GM21529 (cell line): ENCODE measurements around the gene EXOC4.
A peak's percentile ranks its signal among the peaks of the same experiment; 100 is the strongest.

Experiments used
- ATAC-seq: cut with Tn5 transposase; IDR thresholded peaks from one replicate; pipeline ENCODE4 v1.9.1; 2021; ENCODE audit not compliant: unreplicated experiment

Gene EXOC4

GRCh38 chr7:133482599-133482998, 229.7 kb downstream of the EXOC4 start:
- no peak for ATAC-seq

GRCh38 chr7:133484086-133484485, 231.2 kb downstream of the EXOC4 start:
- ATAC-seq = no peak

- no peak for ATAC-seq
Observed at GRCh38 chr7:133489906-133490305, 237.0 kb downstream of the EXOC4 start.

GRCh38 chr7:133491201-133491691, 238.4 kb downstream of the EXOC4 start:
- ATAC-seq = no peak

- ATAC-seq = no peak
Observed at GRCh38 chr7:133491846-133492652, 239.2 kb downstream of the EXOC4 start.

- no peak for ATAC-seq
Observed at GRCh38 chr7:133497061-133497460, 244.2 kb downstream of the EXOC4 start.

GRCh38 chr7:133501771-133502170, 248.9 kb downstream of the EXOC4 start:
- no peak for ATAC-seq

GRCh38 chr7:133502498-133502897, 249.6 kb downstream of the EXOC4 start:
- no peak for ATAC-seq

- ATAC-seq = no peak
Observed at GRCh38 chr7:133502972-133503371, 250.1 kb downstream of the EXOC4 start.

- no peak for ATAC-seq
Observed at GRCh38 chr7:133504825-133505224, 251.9 kb downstream of the EXOC4 start.

- ATAC-seq = no peak
Observed at GRCh38 chr7:133509822-133510221, 256.9 kb downstream of the EXOC4 start.

- no peak for ATAC-seq
Observed at GRCh38 chr7:133510326-133511055, 257.6 kb downstream of the EXOC4 start.

GRCh38 chr7:133511252-133511651, 258.4 kb downstream of the EXOC4 start:
- ATAC-seq = no peak

- ATAC-seq = no peak
Observed at GRCh38 chr7:133511708-133512107, 258.8 kb downstream of the EXOC4 start.

GRCh38 chr7:133512560-133512959, 259.7 kb downstream of the EXOC4 start:
- peak; percentile 75 for ATAC-seq

- no peak for ATAC-seq
Observed at GRCh38 chr7:133513608-133514007, 260.7 kb downstream of the EXOC4 start.

GRCh38 chr7:133514551-133514950, 261.7 kb downstream of the EXOC4 start:
- no peak for ATAC-seq

- ATAC-seq = no peak
Observed at GRCh38 chr7:133517766-133518165, 264.9 kb downstream of the EXOC4 start.

- ATAC-seq = no peak
Observed at GRCh38 chr7:133518718-133519117, 265.8 kb downstream of the EXOC4 start.

GRCh38 chr7:133520248-133520647, 267.4 kb downstream of the EXOC4 start:
- ATAC-seq = no peak

- no peak for ATAC-seq
Observed at GRCh38 chr7:133522501-133522900, 269.6 kb downstream of the EXOC4 start.

GRCh38 chr7:133528796-133529195, 275.9 kb downstream of the EXOC4 start:
- no peak for ATAC-seq
